Memory B cell (primary cell): ENCODE data around the gene HDAC10.

Experiments used
- ATAC-seq: fragments of 150-1000 bp; cut with Tn5 transposase; 2 replicates; pipeline ENCODE4 v1.10.0; 2021; ENCODE audit warnings: low read depth, mild to moderate bottlenecking, moderate library complexity
- DNase-seq, 2 donors: peaks; one replicate each; pipeline ENCODE4 v3.0.0; 2022; ENCODE audit warnings: low spot score in 2 of 2
- H3K27ac Mint-ChIP-seq: one replicate; pipeline ENCODE4 v1.8.0; 2022; ENCODE audit warnings: mild to moderate bottlenecking, moderate library complexity, mixed read lengths
- H3K27me3 Mint-ChIP-seq: one replicate; pipeline ENCODE4 v1.8.0; 2022; ENCODE audit warnings: mixed read lengths
- H3K36me3 Mint-ChIP-seq: one replicate; pipeline ENCODE4 v1.8.0; 2022; ENCODE audit warnings: mild to moderate bottlenecking, mixed read lengths
- H3K4me1 Mint-ChIP-seq: one replicate; pipeline ENCODE4 v1.8.0; 2022; ENCODE audit warnings: mixed read lengths
- H3K4me3 Mint-ChIP-seq: one replicate; pipeline ENCODE4 v1.8.0; 2022; ENCODE audit warnings: mild to moderate bottlenecking, moderate library complexity, mixed read lengths
- H3K9me3 Mint-ChIP-seq: one replicate; pipeline ENCODE4 v1.8.0; 2022; ENCODE audit warnings: mixed read lengths

The HDAC10 gene

DNA sequence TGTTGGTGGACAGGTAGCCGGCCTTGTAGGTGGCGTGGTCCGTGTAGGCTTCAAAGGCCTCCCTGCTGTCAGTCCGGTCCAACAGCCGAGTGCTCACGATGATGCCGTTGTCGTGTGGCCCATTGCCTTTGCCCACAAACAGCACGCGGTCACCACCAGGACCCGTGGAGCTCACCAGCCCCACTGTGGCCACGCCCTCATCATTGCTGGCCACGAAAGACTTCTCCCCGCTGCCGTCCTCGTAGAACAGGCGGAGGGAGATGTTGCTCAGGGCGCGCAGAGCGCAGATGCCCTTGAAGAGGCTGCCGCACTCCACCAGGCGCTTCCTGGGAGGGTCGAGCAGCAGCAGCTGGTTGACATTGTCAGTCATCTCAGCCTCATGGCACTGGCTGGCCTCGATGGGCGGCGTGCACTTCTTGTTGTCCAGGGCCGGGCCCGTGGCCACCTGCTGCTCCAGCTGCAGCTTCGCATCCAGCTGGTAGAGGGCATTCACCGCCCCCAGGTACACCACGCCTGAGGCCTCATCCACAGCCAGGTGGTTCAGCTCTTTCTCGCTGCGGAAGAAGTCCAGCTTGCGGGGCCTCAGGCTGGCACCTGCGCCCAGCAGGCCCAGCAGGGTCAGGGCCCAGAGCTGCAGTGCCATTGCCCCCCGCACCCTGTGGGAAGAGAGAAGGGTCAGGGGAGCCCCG lies 39.0 kb upstream of the HDAC10 start:
- Mint-ChIP-seq H3K27me3 (peaks cover 9% of the 10 kb centered on the region), H3K4me1 (peaks cover 19% of the 10 kb centered on the region), H3K27ac (no peak overlapping the region), H3K4me3 (no peak overlapping the region), H3K36me3 (no peaks in the 10 kb centered on the region), H3K9me3 (no peaks in the 10 kb centered on the region)
- ATAC-seq: no peak
- DNase-seq: no peak

- DNase-seq (no peak), ATAC-seq (no peak)
- peaks cover 9% of the 10 kb centered on the region for H3K27me3 Mint-ChIP-seq
- no peak overlapping the region for H3K4me3 Mint-ChIP-seq
- H3K27ac Mint-ChIP-seq: no peak overlapping the region
- H3K36me3 Mint-ChIP-seq: no peaks in the 10 kb centered on the region
- peaks cover 19% of the 10 kb centered on the region for H3K4me1 Mint-ChIP-seq
- no peaks in the 10 kb centered on the region for H3K9me3 Mint-ChIP-seq
Measured at GRCh38 chr22:50289151-50289941, 38.3 kb upstream of the HDAC10 start.

- no peak for ATAC-seq
- no peak overlapping the region for H3K27ac Mint-ChIP-seq
- no peaks in the 10 kb centered on the region for H3K9me3 Mint-ChIP-seq
- DNase-seq: no peak
- peaks cover 15% of the 10 kb centered on the region for H3K4me1 Mint-ChIP-seq
- no peak overlapping the region for H3K4me3 Mint-ChIP-seq
- peaks cover 9% of the 10 kb centered on the region for H3K27me3 Mint-ChIP-seq
- no peaks in the 10 kb centered on the region for H3K36me3 Mint-ChIP-seq
Measured at GRCh38 chr22:50287731-50288130, 36.7 kb upstream of the HDAC10 start.

DNA sequence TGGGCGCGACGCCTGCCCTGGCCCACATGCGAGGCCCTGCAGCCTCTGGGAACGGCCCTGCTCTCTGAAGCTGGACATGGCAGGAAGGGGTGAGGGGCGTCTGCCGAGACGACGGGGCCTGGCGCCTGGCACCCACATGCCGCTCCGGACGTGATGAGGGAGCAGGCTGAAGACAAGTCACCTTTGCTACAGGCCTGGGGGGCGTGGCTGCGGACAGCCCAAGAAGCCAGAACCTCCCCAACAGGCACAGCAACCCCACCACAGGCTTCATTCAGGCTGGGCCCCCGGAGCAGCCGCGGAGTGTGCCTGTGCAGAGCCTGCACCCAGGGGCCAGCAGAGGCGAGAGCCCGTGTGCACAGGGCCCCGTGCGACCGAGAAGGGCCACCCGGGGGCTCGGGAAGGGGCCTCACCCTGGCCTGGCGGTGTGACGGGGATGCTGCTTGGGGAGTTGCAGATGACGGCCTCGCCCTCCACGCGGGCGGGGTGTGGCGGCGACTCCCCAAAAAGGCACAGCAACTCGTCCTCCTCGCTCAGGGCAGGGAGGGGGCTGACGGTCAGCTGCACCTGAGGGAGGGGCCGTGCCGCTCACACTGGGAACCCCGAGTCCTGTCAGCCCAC lies 35.7 kb upstream of the HDAC10 start:
- ATAC-seq (no peak), DNase-seq (no peak)
- H3K27ac Mint-ChIP-seq: no peak overlapping the region
- no peaks in the 10 kb centered on the region for H3K9me3 Mint-ChIP-seq
- peaks cover 7% of the 10 kb centered on the region for H3K27me3 Mint-ChIP-seq
- no peaks in the 10 kb centered on the region for H3K36me3 Mint-ChIP-seq
- peaks cover 9% of the 10 kb centered on the region for H3K4me1 Mint-ChIP-seq
- no peak overlapping the region for H3K4me3 Mint-ChIP-seq

DNA sequence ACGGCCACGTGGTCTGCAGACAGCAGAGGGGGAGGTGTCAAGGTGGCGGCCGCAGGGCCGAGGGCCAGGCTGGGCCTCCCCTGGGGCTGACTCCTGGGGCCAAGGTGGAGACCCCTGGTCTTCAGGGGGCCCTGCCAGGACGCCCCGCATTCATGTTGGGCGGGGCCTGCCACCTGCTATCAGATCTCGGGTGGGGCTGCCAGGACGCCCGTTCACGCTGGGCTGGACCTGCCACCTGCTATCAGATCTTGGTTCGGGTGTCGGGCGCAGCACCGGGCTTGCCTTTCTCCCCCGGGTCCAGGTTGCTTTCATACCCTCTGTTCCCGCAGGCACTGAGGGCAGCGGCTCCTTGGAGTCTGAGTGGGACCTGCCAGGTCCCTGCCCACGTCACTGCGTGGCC lies 35.2 kb upstream of the HDAC10 start:
- Mint-ChIP-seq H3K4me1 (peaks cover 3% of the 10 kb centered on the region), H3K4me3 (no peak overlapping the region), H3K27ac (no peak overlapping the region), H3K9me3 (no peaks in the 10 kb centered on the region), H3K27me3 (peaks cover 3% of the 10 kb centered on the region), H3K36me3 (no peaks in the 10 kb centered on the region)
- ATAC-seq (no peak), DNase-seq (no peak)

- no peaks in the 10 kb centered on the region for H3K36me3 Mint-ChIP-seq
- ATAC-seq: no peak
Measured at GRCh38 chr22:50285568-50286229, 34.6 kb upstream of the HDAC10 start.

DNA sequence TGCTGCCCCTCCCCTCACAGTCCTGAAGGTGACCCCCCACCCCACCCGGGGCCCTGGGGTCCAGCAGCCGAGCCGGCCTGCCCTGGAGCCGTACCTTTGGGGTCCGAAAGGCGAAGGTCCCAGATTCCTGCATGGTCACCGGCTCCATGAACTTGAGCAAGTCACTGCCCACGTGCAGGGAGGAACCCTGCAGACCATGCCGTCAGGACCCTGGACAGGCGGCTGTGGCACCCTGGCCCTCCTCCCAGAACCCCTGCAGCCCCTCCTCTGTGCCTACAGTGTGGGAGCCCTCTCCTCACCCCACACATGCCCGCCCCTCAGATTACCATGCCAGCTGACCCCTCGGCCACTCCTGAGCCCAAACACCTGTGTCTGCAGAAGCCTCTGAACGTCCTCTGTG lies 33.4 kb upstream of the HDAC10 start:
- no peak overlapping the region for H3K27ac Mint-ChIP-seq
- H3K9me3 Mint-ChIP-seq: no peaks in the 10 kb centered on the region
- H3K36me3 Mint-ChIP-seq: no peaks in the 10 kb centered on the region
- H3K4me1 Mint-ChIP-seq: no peaks in the 10 kb centered on the region
- DNase-seq (no peak), ATAC-seq (no peak)
- H3K4me3 Mint-ChIP-seq: no peak overlapping the region
- peaks cover 2% of the 10 kb centered on the region for H3K27me3 Mint-ChIP-seq

More at GRCh38 chr22:50285568-50286229, 34.6 kb upstream of the HDAC10 start:
- H3K4me3 Mint-ChIP-seq: no peak overlapping the region
- H3K27me3 Mint-ChIP-seq: peaks cover 3% of the 10 kb centered on the region
- H3K4me1 Mint-ChIP-seq: no peaks in the 10 kb centered on the region
- no peak for DNase-seq
- no peaks in the 10 kb centered on the region for H3K9me3 Mint-ChIP-seq
- H3K27ac Mint-ChIP-seq: no peak overlapping the region

DNA sequence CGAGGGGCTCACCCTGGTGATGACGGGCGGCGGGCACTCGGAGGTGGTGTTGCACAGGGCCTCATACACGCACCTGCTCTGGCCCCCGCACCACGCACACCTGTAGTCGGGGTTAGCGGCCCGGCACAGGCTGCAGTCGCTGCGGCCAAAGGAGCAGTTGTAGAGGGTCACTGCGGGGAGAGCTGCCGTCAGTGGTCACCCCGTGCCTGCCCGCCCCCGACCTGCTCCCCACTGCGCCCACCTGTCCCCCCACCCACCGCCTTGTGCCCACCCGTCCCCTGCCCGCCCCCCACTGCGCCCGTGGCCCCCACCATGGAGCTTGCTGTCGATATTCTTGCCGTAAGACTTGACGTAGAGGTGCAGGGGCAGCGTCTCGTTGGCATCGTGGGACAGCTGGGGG lies 32.8 kb upstream of the HDAC10 start:
- Mint-ChIP-seq H3K4me1 (no peaks in the 10 kb centered on the region), H3K27me3 (peaks cover 2% of the 10 kb centered on the region), H3K36me3 (no peaks in the 10 kb centered on the region), H3K4me3 (no peak overlapping the region), H3K27ac (no peak overlapping the region), H3K9me3 (no peaks in the 10 kb centered on the region)
- ATAC-seq (no peak), DNase-seq (no peak)

DNA sequence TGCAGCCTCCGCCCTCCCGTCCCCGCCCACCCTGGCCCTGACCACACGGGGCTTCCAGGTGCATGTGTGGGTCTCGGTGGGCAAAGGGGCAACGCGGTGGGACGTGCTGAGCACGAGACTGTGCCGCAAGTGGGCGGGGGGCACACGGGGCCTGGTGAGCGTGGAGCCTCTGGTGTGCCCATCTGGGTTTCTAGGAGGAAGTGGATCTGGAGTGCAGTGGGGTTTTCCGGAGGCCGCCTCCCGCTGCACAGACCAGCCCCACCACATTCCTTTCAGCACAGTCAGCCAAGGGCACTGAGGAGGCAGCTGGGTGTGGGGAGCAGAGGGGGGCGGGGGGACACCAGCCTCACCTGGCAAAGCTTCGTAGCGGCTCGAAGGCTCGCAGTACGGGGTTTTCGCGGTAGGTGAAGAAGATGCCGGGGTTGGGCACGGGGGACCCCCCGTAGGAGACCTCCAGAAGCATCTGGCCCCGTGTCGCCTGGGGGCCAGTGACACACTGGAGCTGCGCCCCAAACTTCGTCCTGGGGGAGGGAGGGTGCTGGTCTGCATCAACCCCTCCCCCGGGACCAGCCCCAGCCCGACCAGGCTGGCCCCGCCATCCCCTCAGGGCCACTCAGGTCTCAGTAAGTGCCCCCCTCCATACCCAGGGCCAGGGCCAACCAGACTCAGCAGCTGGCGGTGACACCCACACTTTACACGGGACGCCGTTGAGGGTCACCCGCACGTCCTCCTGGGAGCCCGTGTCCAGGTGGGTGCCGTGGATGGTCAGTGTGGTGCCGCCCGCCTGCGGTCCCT lies 31.5 kb upstream of the HDAC10 start:
- H3K9me3 Mint-ChIP-seq: no peaks in the 10 kb centered on the region
- H3K4me1 Mint-ChIP-seq: no peaks in the 10 kb centered on the region
- peak; percentile 46 for ATAC-seq
- H3K27me3 Mint-ChIP-seq: peaks cover 2% of the 10 kb centered on the region
- H3K36me3 Mint-ChIP-seq: no peaks in the 10 kb centered on the region
- no peak for DNase-seq
- no peak overlapping the region for H3K27ac Mint-ChIP-seq
- no peak overlapping the region for H3K4me3 Mint-ChIP-seq

GRCh38 chr22:50281957-50282356 lies 30.9 kb upstream of the HDAC10 start:
- ATAC-seq: no peak
- H3K4me1 Mint-ChIP-seq: no peaks in the 10 kb centered on the region
- no peaks in the 10 kb centered on the region for H3K36me3 Mint-ChIP-seq
- DNase-seq: no peak
- H3K9me3 Mint-ChIP-seq: no peaks in the 10 kb centered on the region
- H3K4me3 Mint-ChIP-seq: no peak overlapping the region
- H3K27ac Mint-ChIP-seq: no peak overlapping the region
- H3K27me3 Mint-ChIP-seq: peaks cover 2% of the 10 kb centered on the region

DNA sequence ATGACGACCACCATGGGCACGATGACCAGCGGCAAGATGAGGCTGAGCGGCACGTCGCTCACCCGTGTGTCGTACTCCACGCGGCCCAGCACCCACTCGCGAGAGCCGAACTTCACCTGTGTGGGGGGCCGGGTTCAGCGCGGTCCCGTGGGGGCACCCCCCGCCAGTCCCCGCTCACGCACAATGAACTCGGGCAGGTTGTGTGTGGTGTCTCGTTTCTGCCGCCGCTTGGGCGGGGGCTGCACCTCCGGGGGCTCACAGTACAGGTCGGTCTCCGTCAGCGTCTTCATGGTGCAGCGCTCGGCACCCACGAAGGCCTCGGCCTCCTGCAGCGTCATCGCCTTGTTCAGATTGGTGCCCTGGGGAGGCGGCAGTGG lies 30.3 kb upstream of the HDAC10 start:
- peaks cover 2% of the 10 kb centered on the region for H3K27me3 Mint-ChIP-seq
- H3K4me3 Mint-ChIP-seq: no peak overlapping the region
- DNase-seq (no peak), ATAC-seq (no peak)
- H3K36me3 Mint-ChIP-seq: no peaks in the 10 kb centered on the region
- no peak overlapping the region for H3K27ac Mint-ChIP-seq
- H3K9me3 Mint-ChIP-seq: no peaks in the 10 kb centered on the region
- H3K4me1 Mint-ChIP-seq: no peaks in the 10 kb centered on the region

DNA sequence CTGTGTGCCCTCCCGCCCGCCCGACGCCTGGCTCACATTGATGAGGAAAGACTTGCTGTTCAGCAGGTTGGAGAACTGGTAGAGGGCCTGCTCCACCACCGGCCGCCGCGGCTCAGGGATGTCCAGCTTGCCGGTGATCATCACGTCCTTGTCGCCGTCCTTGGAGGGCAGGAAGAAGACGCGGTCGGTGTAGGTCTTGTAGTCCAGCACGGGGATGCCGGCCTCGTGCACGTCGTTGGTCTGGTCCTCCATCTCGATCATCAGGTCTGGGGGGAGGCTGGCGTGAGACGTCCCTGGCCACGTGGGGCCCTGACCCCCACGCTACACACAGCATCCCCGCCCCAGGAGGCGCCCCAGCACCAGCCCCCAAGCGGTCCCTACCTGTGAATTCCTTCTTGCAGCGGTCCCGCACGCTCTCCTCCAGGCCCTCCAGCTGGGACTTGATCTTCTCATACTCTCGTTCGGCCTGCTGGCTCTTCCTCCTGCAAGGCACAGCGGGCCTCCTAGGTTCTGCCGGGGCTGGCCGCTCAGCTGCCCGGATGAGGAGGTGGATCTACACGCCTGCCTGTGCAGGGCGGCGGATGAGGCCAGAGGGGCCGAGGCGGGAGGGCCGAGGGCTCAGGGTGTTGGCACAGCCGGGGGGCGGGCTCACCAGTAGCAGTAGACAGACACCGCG lies 29.8 kb upstream of the HDAC10 start:
- no peak overlapping the region for H3K4me3 Mint-ChIP-seq
- peaks cover 2% of the 10 kb centered on the region for H3K27me3 Mint-ChIP-seq
- DNase-seq (no peak), ATAC-seq (no peak)
- H3K36me3 Mint-ChIP-seq: no peaks in the 10 kb centered on the region
- no peak overlapping the region for H3K27ac Mint-ChIP-seq
- H3K4me1 Mint-ChIP-seq: peaks cover 2% of the 10 kb centered on the region
- no peaks in the 10 kb centered on the region for H3K9me3 Mint-ChIP-seq

DNA sequence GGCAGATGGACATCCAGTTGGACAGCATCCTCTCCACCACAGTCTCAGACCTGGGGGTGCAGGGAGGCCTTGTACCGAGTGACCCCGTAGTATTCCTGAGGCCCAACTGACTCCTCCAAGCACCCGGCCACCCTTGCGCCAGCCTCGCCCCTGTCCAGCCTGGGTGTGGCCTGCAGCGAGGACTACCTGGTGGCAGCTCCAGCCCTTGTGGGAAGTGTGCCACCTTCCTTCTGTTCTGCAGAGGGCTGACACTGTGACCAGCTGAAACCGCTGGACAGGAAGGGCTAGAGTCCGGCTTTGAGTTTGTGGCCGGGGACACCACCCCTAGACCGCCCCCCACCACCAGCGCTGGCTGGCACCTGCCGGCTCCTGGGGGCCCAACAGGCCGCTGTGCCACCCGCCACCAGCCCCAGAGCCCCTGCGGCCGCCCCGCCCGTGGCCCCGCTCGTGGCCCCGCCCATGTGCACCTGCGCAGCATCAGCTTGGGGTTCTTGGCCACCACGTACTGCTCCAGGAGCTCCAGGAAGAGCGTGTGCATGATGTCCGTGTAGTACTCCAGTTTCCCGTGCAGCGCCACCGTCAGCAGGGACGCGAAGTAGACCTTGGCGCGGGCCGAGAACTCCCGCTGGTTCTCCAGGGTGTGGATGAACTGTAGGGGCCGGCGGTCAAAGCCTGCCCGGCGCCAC lies 29.1 kb upstream of the HDAC10 start:
- no peak for ATAC-seq
- peaks cover 3% of the 10 kb centered on the region for H3K4me1 Mint-ChIP-seq

More for the DNA sequence above, 29.1 kb upstream of the HDAC10 start:
- no peak for DNase-seq
- Mint-ChIP-seq H3K27ac (no peak overlapping the region), H3K4me3 (no peak overlapping the region), H3K36me3 (no peaks in the 10 kb centered on the region), H3K27me3 (no peaks in the 10 kb centered on the region), H3K9me3 (no peaks in the 10 kb centered on the region)
